Measurements from ENCODE around the gene CTXN1. TPM values are rescaled to one million over a fixed set of nuclear protein-coding genes. Genes with fewer than 3 reads are reported as not detected.
"Not testable (repeated sequence)": the region's sequence is repeated elsewhere in the genome, so short reads cannot be mapped to it uniquely, and the experiment has no call there.

CTXN1 gene
- total RNA-seq, 1 donor from 2014 or later: 90.6 TPM

DNA sequence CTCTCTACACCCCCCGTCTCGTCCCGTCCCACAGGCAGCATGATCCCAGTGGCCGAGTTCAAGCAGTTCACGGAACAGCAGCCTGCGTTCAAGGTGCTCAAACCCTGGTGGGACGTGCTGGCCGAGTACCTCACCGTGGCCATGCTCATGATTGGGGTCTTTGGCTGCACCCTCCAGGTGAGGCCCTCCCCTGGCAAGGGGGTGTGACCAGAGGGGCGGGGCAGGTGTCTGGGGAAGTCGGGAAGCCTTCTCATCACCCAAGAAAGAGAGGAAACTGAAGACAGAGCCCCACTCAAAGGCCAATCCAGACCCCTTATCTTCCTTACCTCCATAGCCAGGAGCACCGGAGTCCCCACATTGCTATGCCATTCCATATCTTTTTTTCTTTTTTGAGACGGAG is 30.4 kb downstream of the CTXN1 start:
- no peak for DNase-seq
- Mint-ChIP-seq H3K27ac (ENCODE audit: unreplicated experiment) (no peak overlapping the region), H3K4me3 (ENCODE audit: unreplicated experiment) (no peak overlapping the region), H3K27me3 (ENCODE audit: unreplicated experiment) (peaks cover 3% of the 10 kb centered on the region), H3K4me1 (ENCODE audit: low read depth, unreplicated experiment) (no peaks in the 10 kb centered on the region), H3K9me3 (ENCODE audit: unreplicated experiment) (no peaks in the 10 kb centered on the region), H3K36me3 (ENCODE audit: unreplicated experiment) (no peaks in the 10 kb centered on the region)
- no peak for TF ChIP-seq CTCF (IDR thresholded peaks at IDR 0.05; ENCODE audit: partially characterized antibody, unreplicated experiment)

DNA sequence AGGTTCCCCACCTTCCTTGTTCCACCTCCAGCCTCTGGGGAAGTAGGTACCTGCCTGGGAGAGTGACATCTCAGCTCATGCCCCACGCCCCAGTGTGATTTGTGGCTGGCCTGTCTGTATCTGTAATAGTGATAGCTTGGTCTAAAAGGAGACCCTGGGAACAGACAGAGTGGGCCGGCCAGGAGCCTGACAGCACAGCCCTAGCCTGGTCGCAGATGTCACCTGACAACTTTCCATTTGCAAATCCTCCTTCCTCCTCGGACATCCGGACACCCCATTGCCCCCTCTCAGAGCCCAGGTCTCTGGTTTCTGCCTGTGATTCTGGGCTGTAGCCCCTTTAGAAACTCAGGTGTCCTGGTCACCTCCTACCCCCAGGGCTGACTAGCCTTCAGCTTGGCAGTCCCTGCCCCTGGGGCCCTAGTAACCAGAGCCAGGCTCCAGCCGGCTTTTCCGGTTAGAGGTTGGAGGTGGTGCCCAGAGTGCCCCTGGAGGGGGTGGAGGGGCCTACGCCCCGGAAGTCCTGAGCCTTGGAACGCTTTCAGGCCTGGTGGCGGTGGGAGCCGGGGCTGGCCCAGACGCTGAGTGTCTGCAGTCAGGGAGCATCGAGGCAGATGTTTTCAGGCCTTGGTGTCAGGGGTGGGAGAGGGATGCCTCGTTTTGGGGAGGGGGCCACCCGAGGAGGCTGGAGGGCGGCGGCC is 31.2 kb downstream of the CTXN1 start:
- Mint-ChIP-seq H3K27me3 (ENCODE audit: unreplicated experiment) (peaks cover 2% of the 10 kb centered on the region), H3K9me3 (ENCODE audit: unreplicated experiment) (no peaks in the 10 kb centered on the region)

DNA sequence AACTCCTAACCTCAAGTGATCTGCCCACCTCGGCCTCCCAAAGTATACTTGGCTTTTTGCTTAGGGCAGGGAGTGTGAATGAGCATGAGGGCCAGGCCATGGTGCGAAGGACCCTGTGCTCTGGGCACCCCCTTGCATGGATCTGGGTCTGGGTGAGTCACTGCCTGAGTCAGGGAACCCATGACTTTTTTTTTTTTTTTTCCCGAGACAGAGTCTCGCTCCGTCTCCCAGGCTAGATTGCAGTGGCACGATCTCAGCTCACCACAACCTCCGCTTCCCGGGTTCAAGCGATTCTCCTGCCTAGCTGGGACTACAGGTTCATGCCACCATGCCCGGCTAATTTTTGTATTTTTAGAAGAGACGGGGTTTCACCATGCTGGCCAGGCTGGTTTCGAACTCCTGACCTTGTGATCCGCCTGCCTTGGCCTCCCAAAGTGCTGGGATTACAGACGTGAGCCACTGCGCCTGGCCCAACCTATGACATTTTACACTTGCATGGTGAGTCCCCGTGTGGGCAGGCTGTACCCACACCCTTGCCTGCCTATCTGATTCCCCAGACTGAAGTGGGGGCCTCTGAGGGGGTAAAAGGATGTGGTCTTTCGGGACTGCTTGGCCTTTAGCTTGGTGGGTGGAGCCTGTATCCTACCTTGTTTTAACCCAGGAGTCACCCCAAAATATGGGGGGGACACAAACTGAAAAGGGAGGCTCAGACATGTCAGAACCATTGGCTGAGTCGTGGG is 32.4 kb downstream of the CTXN1 start:
- H3K9me3 Mint-ChIP-seq (ENCODE audit: unreplicated experiment); H3K4me3 Mint-ChIP-seq (ENCODE audit: unreplicated experiment); H3K27ac Mint-ChIP-seq (ENCODE audit: unreplicated experiment); H3K4me1 Mint-ChIP-seq (ENCODE audit: low read depth, unreplicated experiment); H3K36me3 Mint-ChIP-seq (ENCODE audit: unreplicated experiment); H3K27me3 Mint-ChIP-seq (ENCODE audit: unreplicated experiment); DNase-seq: not testable (repeated sequence)

More for the DNA sequence above, 31.2 kb downstream of the CTXN1 start:
- DNase-seq: no peak
- Mint-ChIP-seq H3K27ac (ENCODE audit: unreplicated experiment) (no peak overlapping the region), H3K4me1 (ENCODE audit: low read depth, unreplicated experiment) (no peaks in the 10 kb centered on the region), H3K36me3 (ENCODE audit: unreplicated experiment) (no peaks in the 10 kb centered on the region), H3K4me3 (ENCODE audit: unreplicated experiment) (no peak overlapping the region)
- TF ChIP-seq CTCF (IDR thresholded peaks at IDR 0.05; ENCODE audit: partially characterized antibody, unreplicated experiment): no peak

DNA sequence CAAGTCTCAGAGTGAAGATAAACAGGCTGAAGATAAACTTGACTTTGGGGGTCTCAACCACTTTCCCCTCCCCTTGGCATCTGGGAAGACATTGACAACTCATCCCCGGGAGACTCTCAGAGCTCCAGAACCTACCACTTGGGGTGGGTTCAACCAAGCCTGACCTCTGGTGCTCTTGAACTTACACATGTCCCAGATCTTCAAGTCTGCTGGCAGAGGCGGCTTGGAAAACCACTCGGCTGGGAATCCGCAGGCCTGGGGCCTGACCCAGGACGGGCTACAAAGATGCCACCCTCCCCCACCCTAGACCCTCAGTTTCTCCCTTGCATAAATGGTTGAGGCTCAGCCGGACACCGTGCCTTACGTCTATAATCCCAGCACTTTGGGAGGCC is 37.1 kb downstream of the CTXN1 start:
- H3K9me3 Mint-ChIP-seq (ENCODE audit: unreplicated experiment): peaks cover 3% of the 10 kb centered on the region
- no peaks in the 10 kb centered on the region for H3K4me1 Mint-ChIP-seq (ENCODE audit: low read depth, unreplicated experiment)
- H3K36me3 Mint-ChIP-seq (ENCODE audit: unreplicated experiment): no peaks in the 10 kb centered on the region
- peaks cover 6% of the 10 kb centered on the region for H3K27me3 Mint-ChIP-seq (ENCODE audit: unreplicated experiment)
- no peak for TF ChIP-seq CTCF (IDR thresholded peaks at IDR 0.05; ENCODE audit: partially characterized antibody, unreplicated experiment)
- no peak overlapping the region for H3K27ac Mint-ChIP-seq (ENCODE audit: unreplicated experiment)
- H3K4me3 Mint-ChIP-seq (ENCODE audit: unreplicated experiment): peak overlapping the region; percentile 38
- DNase-seq: no peak

DNA sequence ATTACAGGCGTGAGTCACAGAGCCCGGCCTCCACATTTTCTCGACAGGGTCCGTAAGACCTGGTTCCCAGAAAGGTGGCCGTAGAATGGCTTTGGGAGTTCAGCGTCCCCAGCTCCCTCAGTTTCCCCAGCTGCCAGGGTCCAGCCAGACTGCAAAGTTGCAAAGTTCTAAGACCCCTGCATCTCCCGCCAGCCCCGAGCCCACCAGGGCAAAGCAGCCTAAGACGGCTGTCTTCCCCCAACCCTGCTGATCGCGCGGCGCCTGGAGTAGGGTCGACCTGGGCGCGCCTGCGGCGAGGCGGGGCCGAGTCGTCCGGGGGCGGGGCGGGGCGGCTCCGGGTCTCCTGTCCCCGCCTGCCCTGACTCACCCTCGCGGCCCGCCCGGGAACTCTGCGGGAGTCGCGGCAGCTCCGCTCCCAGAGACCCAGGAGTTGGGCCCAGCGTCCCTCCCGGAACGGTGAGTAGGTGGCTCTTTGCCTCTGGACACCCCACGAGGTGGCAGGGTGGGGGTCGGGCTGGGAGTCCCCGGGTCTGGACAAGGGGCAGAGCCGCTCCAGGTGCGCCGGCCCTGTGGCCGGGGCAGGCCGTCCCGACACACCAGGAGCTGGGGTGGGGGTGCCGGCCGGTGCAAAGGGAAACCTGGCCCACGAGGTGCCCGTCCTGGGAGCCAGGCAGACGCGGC is 37.6 kb downstream of the CTXN1 start, which contains the start of gene LRRC8E:
TSS of gene LRRC8E (plus strand) at position 366 of the 681 bp plus-strand sequence. CDS start 7,094 bp downstream, outside the sequence.
- Mint-ChIP-seq H3K4me1 (ENCODE audit: low read depth, unreplicated experiment) (no peaks in the 10 kb centered on the region), H3K27ac (ENCODE audit: unreplicated experiment) (no peak within 1 kb of the TSS), H3K27me3 (ENCODE audit: unreplicated experiment) (peaks cover 6% of the 10 kb centered on the region), H3K9me3 (ENCODE audit: unreplicated experiment) (peaks cover 3% of the 10 kb centered on the region), H3K4me3 (ENCODE audit: unreplicated experiment) (peak within 1 kb of the TSS; percentile 38), H3K36me3 (ENCODE audit: unreplicated experiment) (no peaks in the 10 kb centered on the region)
- DNase-seq: peak; percentile 67
- TF ChIP-seq CTCF (IDR thresholded peaks at IDR 0.05; ENCODE audit: partially characterized antibody, unreplicated experiment): no peak
